D721Med (cell line): ENCODE measurements around the gene ANTXR1.

Experiments used
- DNase-seq: peaks from one replicate; pipeline ENCODE4 v3.0.0; 2011; ENCODE audit warnings: low spot score; ENCODE audit not compliant: insufficient read length
- FAIRE-seq: peaks from 2 replicates; lab custom pipeline; 2011; peaks lifted over from hg19 to GRCh38; lab: Jason Lieb, UNC
- CTCF ChIP-seq: IDR thresholded peaks from 2 replicates; pipeline ENCODE4 v1.5.1; 2012; ENCODE audit warnings: mild to moderate bottlenecking, control low read depth; ENCODE audit not compliant: insufficient read depth; ENCODE audit errors: missing control alignments

ANTXR1 gene

GRCh38 chr2:69177785-69178636 is 165.0 kb downstream of the ANTXR1 start:
- DNase-seq, result no peak
- TF ChIP-seq CTCF, result no peak
- FAIRE-seq, result no peak

DNA sequence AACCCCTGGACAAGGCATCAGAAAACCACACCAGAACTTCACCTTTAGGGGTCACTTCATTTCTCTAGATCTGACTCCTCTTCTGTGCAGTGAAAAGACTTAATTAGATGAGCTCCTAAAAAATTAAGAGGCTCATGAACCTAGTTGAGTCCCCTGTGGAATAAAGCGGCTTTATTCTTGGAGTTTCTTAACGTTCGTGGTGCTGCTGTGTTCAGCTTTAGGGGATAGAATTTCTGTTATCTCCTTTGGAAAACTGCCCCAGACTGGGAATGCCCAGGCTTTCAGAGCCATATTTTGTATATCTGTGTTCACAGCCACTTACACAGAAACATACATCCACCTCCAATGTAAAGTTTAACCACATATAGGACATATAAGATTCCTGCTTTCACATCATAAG is 165.8 kb downstream of the ANTXR1 start:
- FAIRE-seq (no peak), DNase-seq (no peak)
- no peak for TF ChIP-seq CTCF

DNA sequence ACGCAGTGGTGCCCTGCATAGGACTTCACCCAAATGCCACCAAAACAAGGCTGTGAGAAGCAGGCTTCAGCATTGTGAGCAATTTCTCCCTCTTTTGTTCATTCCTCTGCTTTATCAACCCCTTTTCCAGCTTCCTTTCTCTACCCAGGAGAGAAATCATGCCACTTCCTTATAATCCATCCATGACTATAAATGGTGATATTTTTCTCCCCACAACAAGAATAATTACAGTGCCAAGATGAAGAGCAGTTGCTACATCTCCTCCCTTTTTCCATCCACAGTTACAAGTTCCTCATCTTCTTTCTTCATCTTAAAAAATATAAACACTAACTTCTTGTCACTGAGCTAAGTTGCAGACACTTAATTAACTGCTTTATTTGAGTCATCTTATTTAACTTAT is 167.2 kb downstream of the ANTXR1 start:
- no peak for DNase-seq
- no peak for FAIRE-seq
- no peak for TF ChIP-seq CTCF

DNA sequence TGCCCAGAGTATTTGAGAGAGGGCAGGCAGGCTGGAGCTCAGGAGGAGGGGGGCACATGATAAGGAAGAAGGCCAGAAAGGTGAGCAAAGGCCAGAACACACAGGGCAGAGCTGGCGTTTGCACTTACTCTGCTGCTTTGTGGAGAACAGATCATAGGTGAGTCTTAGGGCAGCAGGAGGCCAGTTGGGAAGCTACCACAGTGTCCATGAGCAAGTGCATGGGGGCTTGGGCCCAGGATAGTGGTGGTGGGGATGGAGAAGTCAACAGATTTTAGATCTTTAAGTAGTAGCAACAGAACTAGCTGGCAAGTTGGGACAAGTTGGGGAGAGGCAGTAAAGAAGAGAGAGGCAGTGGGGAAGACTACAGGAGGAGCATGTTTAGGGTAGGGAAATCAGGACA is 168.0 kb downstream of the ANTXR1 start:
- no peak for DNase-seq
- FAIRE-seq, result no peak
- no peak for TF ChIP-seq CTCF

GRCh38 chr2:69181806-69182427 is 168.9 kb downstream of the ANTXR1 start:
- TF ChIP-seq CTCF, result no peak
- no peak for DNase-seq
- FAIRE-seq, result no peak

GRCh38 chr2:69183659-69184058 is 170.7 kb downstream of the ANTXR1 start:
- no peak for FAIRE-seq
- no peak for TF ChIP-seq CTCF
- no peak for DNase-seq

GRCh38 chr2:69184224-69184623 is 171.2 kb downstream of the ANTXR1 start:
- DNase-seq (no peak), FAIRE-seq (no peak)
- no peak for TF ChIP-seq CTCF
